Mononuclear cell (primary cell): ENCODE measurements around the gene PRMT7. TPM values are rescaled to one million over a fixed set of nuclear protein-coding genes. Genes with fewer than 3 reads are reported as not detected.

Experiments used
- H3K27me3 ChIP-seq: 2 replicates; pipeline ENCODE4 v1.6.0; 2011; ENCODE audit warnings: low read length, control low read depth; ENCODE audit not compliant: insufficient read depth
- H3K4me1 ChIP-seq: 2 replicates; pipeline ENCODE4 v1.5.1; 2011; ENCODE audit warnings: mild to moderate bottlenecking, low read length, control low read depth; ENCODE audit not compliant: insufficient read depth
- H3K4me3 ChIP-seq: 2 replicates; pipeline ENCODE4 v1.5.1; 2011; ENCODE audit warnings: mild to moderate bottlenecking, low read length, moderate library complexity
- H3K9me3 ChIP-seq: 2 replicates; pipeline ENCODE4 v1.5.1; 2011; ENCODE audit warnings: low read depth, mild to moderate bottlenecking, control low read depth, low read length
- total RNA-seq: library from RNA; depleted of rRNA; stranded (reverse); fragments of >200 nt; gene quantifications from one replicate; pipeline ENCODE4 v1.2.3, GENCODE V29; 2012

PRMT7 gene
- total RNA-seq, 1 donor = 33.1 TPM

DNA sequence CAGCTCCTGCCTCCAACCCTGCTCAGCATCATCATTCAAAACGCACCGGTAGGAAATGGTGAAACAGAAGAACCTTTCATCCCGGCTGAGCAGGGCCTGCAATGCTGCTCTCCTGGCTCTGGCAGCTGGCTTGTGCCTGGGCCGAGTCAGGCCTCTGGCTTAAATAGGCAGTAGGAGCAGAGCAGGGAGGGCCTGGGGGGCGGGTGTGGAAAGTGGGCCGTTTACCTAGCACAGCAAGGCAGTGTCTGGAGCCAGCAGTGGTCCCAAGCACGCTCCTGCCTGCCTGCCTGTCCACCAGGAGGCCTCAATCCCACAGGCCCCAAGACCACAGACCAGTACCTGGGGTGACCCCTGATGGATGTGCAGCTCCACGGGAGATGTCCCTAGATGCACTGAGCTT, 78.2 kb downstream of the PRMT7 start:
- no peaks in the 10 kb centered on the region for H3K9me3 ChIP-seq
- H3K4me3 ChIP-seq = no peak overlapping the region
- H3K4me1 ChIP-seq = no peaks in the 10 kb centered on the region
- no peaks in the 10 kb centered on the region for H3K27me3 ChIP-seq

DNA sequence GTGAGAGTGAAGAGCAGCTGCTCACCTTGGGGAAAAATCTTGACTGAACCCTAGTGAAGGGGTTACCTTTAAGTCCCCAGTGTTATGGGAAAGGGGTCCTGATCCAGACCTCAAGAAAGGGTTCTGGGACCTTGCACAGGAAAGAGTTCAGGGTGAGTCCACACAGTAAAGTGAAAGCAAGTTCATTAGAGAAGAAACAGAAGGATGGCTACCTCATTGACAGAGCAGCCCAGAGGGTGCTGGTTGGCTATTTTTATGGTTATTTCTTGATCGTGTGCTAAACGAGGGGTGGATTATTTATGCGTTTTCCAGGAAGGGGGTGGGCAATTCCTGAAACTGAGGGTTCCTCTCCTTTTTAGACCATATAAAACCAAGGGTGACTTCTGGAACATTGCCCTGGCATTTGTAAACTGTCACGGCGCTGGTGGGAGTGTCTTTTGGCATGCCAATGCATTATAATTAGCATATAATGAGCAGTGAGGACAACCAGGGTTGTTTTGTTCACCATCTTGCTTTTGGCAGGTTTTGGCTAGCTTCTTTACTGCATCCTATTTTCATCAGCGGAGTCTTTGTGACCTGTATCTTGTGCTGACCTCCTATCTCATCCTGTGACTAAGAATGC, 79.0 kb downstream of the PRMT7 start:
- H3K27me3 ChIP-seq = no peaks in the 10 kb centered on the region
- no peaks in the 10 kb centered on the region for H3K9me3 ChIP-seq
- H3K4me1 ChIP-seq = no peaks in the 10 kb centered on the region
- H3K4me3 ChIP-seq = no peak overlapping the region

GRCh38 chr16:68393333-68393732, 82.5 kb downstream of the PRMT7 start:
- no peaks in the 10 kb centered on the region for H3K9me3 ChIP-seq
- H3K4me3 ChIP-seq = no peak overlapping the region
- H3K4me1 ChIP-seq = peaks cover 3% of the 10 kb centered on the region
- H3K27me3 ChIP-seq = no peaks in the 10 kb centered on the region

- H3K9me3 ChIP-seq = no peaks in the 10 kb centered on the region
- H3K27me3 ChIP-seq = no peaks in the 10 kb centered on the region
- no peak overlapping the region for H3K4me3 ChIP-seq
- H3K4me1 ChIP-seq = peaks cover 3% of the 10 kb centered on the region
Observed at GRCh38 chr16:68395167-68395786, 84.5 kb downstream of the PRMT7 start.

DNA sequence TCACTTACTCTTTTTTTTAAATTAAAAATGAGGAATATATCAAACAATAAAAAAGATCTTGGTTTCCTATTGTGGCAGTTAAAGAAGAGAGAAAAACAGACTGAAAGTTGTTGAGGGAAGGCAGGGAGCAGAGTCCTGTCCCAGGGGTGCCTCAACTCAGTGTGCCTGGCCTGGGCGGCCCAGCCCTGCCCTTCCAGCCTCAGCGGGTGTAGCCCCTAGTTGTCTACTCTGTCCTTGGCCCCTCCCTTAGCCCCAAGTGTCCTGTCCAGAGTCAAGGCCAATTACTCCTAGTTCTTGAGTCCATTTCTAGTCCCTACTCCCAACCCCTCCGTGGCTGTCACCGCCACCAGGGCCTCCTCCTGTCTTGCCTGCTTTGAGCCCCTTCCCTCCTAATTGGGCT, 85.0 kb downstream of the PRMT7 start:
- Histone ChIP-seq H3K4me3 (no peak overlapping the region), H3K4me1 (peaks cover 3% of the 10 kb centered on the region), H3K27me3 (no peaks in the 10 kb centered on the region), H3K9me3 (no peaks in the 10 kb centered on the region)

DNA sequence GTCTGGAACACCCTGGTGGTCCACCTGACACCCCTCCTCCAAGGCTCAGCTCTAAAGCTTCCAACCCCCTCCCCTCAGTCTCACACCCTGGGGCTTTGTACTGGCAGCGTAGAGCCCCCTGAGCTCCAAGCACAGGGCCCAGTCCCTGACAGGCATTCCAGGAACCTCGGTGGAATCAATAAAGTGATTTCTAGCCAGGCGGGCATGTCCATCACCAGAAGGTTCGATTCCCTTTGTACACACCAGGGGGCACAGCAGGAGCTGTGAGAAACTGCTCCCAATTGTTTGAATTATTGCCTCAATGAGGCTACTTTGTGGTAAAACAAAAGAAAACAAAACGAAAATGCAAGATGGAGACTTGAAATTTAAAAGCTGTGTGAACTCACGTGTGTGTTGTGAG, 85.7 kb downstream of the PRMT7 start:
- Histone ChIP-seq H3K4me3 (no peak overlapping the region), H3K9me3 (no peaks in the 10 kb centered on the region), H3K27me3 (no peaks in the 10 kb centered on the region), H3K4me1 (peaks cover 3% of the 10 kb centered on the region)

GRCh38 chr16:68397710-68398201, 86.9 kb downstream of the PRMT7 start:
- Histone ChIP-seq H3K9me3 (no peaks in the 10 kb centered on the region), H3K27me3 (no peaks in the 10 kb centered on the region), H3K4me1 (peaks cover 3% of the 10 kb centered on the region), H3K4me3 (no peak overlapping the region)

GRCh38 chr16:68399456-68399855, 88.6 kb downstream of the PRMT7 start:
- no peaks in the 10 kb centered on the region for H3K9me3 ChIP-seq
- peaks cover 3% of the 10 kb centered on the region for H3K4me1 ChIP-seq
- H3K4me3 ChIP-seq = no peak overlapping the region
- no peaks in the 10 kb centered on the region for H3K27me3 ChIP-seq

DNA sequence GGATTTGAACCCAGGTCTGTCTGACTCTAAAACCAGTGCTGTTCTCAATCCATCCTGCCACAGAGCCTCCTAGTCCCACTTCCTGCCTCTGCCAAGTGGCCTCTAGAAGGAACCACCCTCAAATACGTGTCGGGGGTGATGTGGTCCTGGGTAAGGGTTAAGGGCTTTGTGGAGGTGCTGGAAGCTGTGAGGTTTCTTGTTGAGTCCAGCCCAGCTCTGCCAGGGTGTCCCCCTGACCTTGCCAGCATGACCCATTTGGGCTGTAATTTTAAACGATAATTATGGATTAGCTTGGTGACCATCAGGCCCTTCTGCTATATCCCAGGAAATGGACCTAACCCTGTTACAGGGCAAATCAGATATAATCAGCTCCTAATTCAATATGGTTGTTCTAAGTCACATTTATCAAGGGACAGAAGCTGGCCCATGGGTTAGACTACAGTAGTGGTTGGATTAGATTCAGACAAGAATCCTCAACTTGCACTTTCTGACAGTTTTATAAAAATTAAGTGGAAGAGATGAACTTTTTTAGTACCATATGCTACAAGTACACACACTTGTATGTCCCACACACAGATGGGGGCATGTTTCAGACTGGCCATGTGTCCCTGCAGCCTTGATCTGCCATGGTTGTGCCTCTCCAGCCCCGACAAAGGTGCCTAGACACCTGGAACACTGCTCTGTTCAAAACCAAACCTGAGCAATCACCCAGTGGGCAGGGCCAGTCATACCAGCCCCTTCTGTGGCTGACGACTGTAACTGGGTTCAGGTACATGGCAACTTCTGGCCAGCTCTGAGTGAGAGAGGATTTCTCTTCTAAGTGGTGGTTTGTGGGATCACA, 89.5 kb downstream of the PRMT7 start:
- Histone ChIP-seq H3K4me3 (no peak overlapping the region), H3K27me3 (no peaks in the 10 kb centered on the region), H3K4me1 (peaks cover 3% of the 10 kb centered on the region)

GRCh38 chr16:68400924-68401460, 90.2 kb downstream of the PRMT7 start:
- H3K27me3 ChIP-seq = no peaks in the 10 kb centered on the region
- peaks cover 3% of the 10 kb centered on the region for H3K4me1 ChIP-seq

More for the DNA sequence above, 89.5 kb downstream of the PRMT7 start:
- no peaks in the 10 kb centered on the region for H3K9me3 ChIP-seq

DNA sequence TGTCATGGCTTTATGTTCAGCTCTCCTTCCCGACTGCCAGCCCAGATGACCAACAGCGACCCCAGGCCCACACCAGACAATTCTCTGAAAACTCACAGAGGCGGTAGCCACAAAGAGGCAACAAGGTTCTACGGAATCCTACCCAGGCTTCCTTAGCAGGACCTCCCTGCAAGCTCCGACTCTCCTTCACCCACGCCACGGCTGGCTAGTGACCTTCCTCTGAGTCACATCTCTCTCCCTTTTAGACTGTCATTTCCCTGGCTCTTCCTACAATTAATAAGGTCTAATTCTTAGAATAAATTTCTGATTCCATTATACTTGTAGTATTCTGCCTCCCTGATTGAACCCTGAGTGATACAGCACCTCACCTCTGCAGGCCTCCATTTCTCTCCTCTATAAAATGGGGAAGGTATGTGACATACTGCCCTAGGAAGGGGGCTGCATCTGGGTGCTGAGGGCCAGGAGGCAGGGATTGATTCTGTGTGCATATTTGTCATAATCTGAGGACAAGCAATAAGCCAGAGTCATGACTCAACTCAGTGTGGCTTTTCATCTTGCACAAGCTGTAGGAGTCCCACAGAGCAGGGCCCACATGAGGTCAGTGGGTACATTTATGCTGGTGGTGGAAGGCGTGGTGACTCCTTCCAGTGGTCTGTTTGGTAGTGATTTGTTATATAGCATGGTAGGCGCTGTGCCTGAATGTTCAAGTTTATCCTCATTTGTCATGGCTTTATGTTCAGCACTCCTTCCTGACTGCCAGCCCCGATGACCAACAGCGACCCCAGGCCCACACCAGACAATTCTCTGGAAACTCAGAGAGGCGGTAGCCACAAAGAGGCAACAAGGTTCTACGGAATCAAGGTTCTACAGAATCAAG, 91.3 kb downstream of the PRMT7 start:
- H3K9me3 ChIP-seq = no peaks in the 10 kb centered on the region
- no peaks in the 10 kb centered on the region for H3K4me1 ChIP-seq
- no peaks in the 10 kb centered on the region for H3K27me3 ChIP-seq
- no peak overlapping the region for H3K4me3 ChIP-seq

More at GRCh38 chr16:68400924-68401460, 90.2 kb downstream of the PRMT7 start:
- no peaks in the 10 kb centered on the region for H3K9me3 ChIP-seq
- H3K4me3 ChIP-seq = no peak overlapping the region

- Histone ChIP-seq H3K4me1 (no peaks in the 10 kb centered on the region), H3K4me3 (no peak overlapping the region), H3K9me3 (no peaks in the 10 kb centered on the region), H3K27me3 (no peaks in the 10 kb centered on the region)
Observed at GRCh38 chr16:68402748-68403040, 91.9 kb downstream of the PRMT7 start.

DNA sequence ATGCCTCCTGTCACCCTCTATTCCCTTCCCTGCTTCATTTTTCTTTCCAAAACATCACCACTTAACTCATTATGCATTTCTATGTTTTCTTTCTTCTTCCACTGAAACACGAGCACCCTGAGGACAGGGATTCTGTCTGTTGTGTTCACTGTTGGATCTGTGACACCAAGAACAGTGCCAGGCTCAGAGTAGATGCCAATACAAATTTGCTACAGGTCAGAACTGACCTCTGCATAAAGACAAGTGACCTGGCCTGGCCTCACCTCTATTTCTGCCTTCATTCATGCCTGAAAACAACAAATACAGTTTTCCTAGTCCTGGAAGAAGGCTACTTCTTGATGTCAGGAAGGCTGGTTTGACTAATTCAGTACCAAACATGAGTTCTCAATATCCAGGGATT, 92.4 kb downstream of the PRMT7 start:
- H3K27me3 ChIP-seq = no peaks in the 10 kb centered on the region
- H3K9me3 ChIP-seq = no peaks in the 10 kb centered on the region
- no peaks in the 10 kb centered on the region for H3K4me1 ChIP-seq
- no peak overlapping the region for H3K4me3 ChIP-seq

DNA sequence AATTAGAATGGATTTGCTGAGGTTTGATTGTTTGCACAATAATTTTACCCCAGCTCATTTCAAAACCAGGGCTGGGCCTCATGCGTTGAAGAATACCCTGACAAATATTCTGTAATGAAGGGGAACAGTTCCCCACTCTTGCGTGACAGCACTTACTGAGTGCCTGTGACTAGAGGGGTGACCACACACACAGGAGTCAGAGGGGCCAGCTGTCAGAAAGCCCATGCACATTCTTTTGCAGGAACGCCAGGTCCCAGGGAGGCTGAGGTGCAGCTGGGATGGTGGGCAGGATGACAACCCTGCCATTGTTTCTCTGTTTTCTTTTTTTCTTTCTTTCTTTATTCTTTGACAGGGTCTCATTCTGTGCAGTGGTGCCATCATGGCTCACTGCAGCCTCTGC, 92.9 kb downstream of the PRMT7 start:
- H3K4me3 ChIP-seq = no peak overlapping the region
- H3K9me3 ChIP-seq = no peaks in the 10 kb centered on the region

More for the DNA sequence above, 92.9 kb downstream of the PRMT7 start:
- no peaks in the 10 kb centered on the region for H3K27me3 ChIP-seq
- no peaks in the 10 kb centered on the region for H3K4me1 ChIP-seq
